PFSK-1 (cell line): ENCODE data around the gene KRT78.

Experiments used
- FOXP2 ChIP-seq: optimal IDR thresholded peaks from 2 replicates; pipeline ENCODE3; 2011; ENCODE audit warnings: borderline replicate concordance, control low read depth, inconsistent platforms; ENCODE audit not compliant: insufficient read depth; ENCODE audit errors: extremely low read length, extremely low read depth
- POLR2AphosphoS5 ChIP-seq: IDR thresholded peaks from 2 replicates; pipeline ENCODE4 v1.6.1; 2012; ENCODE audit warnings: low read depth, mild to moderate bottlenecking, control low read depth, low read length, moderate library complexity
- SIN3A ChIP-seq: IDR thresholded peaks from 2 replicates; pipeline ENCODE4 v1.6.1; 2012; ENCODE audit warnings: mild to moderate bottlenecking, low read length, moderate library complexity, borderline replicate concordance; ENCODE audit not compliant: insufficient read depth
- TAF1 ChIP-seq: IDR thresholded peaks from 2 replicates; pipeline ENCODE4 v1.6.1; 2012; ENCODE audit warnings: low read length, control low read depth, borderline replicate concordance; ENCODE audit not compliant: insufficient read depth
- TF ChIP-seq, protein P1 (sequence below), 2 experiments: IDR thresholded peaks; 2 replicates each; pipeline versions ENCODE4 v1.6.1 to v1.8.0; 2011 to 2012; ENCODE audit warnings: low read depth in 2 of 2, low read length in 2 of 2, control low read depth in 1 of 2, inconsistent platforms in 1 of 2, mild to moderate bottlenecking in 1 of 2, moderate library complexity in 1 of 2; ENCODE audit not compliant: insufficient read depth in 1 of 2

Gene KRT78

GRCh38 chr12:52878507-52879393 is 30.0 kb upstream of the KRT78 start:
- TF ChIP-seq TAF1 (no peak), POLR2AphosphoS5 (no peak), FOXP2 (no peak), SIN3A (no peak)
- TF ChIP-seq, protein P1, sequence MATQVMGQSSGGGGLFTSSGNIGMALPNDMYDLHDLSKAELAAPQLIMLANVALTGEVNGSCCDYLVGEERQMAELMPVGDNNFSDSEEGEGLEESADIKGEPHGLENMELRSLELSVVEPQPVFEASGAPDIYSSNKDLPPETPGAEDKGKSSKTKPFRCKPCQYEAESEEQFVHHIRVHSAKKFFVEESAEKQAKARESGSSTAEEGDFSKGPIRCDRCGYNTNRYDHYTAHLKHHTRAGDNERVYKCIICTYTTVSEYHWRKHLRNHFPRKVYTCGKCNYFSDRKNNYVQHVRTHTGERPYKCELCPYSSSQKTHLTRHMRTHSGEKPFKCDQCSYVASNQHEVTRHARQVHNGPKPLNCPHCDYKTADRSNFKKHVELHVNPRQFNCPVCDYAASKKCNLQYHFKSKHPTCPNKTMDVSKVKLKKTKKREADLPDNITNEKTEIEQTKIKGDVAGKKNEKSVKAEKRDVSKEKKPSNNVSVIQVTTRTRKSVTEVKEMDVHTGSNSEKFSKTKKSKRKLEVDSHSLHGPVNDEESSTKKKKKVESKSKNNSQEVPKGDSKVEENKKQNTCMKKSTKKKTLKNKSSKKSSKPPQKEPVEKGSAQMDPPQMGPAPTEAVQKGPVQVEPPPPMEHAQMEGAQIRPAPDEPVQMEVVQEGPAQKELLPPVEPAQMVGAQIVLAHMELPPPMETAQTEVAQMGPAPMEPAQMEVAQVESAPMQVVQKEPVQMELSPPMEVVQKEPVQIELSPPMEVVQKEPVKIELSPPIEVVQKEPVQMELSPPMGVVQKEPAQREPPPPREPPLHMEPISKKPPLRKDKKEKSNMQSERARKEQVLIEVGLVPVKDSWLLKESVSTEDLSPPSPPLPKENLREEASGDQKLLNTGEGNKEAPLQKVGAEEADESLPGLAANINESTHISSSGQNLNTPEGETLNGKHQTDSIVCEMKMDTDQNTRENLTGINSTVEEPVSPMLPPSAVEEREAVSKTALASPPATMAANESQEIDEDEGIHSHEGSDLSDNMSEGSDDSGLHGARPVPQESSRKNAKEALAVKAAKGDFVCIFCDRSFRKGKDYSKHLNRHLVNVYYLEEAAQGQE (IDR thresholded peaks at IDR 0.05; ENCODE audit: insufficient read depth in 1 of 2, low read depth in 2 of 2, low read length in 2 of 2): no peak

DNA sequence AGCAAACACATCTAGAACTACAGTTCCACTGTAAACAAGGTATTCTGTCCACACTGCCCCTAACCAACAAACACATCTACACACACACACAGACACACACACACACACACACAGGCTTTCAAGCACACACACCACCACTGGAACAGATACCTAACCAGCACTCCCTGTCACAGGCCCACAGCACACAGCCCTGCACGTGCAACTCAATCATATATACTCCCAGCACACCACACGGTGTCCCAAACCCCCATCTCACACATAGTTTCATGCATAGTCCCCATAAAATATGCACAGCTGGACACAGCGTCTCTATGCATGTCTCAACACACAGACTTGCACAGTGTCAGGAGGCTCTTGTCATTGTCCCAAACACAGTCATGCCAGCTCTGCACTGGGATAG is 28.4 kb upstream of the KRT78 start:
- no peak for TF ChIP-seq FOXP2
- TF ChIP-seq, protein P1 (IDR thresholded peaks at IDR 0.05; ENCODE audit: insufficient read depth in 1 of 2, low read depth in 2 of 2, low read length in 2 of 2): no peak
- TF ChIP-seq SIN3A: no peak
- TF ChIP-seq POLR2AphosphoS5: no peak
- TF ChIP-seq TAF1: no peak

DNA sequence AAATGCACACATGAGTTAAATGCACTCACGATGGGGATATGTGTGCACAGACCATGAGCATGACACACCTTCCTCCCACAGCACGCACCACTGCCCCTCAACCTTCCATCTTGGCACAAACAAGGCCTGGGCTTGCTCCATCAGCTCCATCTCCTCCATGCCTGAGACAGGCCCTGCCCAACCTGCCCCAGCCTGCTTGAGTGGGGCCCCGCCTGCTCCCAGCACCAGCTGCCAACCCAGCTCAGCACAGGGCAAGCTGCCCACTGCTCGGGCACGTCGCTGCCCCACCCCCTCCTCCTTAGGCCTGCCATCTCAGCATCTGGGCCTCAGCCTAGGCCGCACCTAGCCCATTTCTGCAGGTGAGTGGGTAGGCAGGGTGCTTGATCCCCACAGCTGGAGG is 27.6 kb upstream of the KRT78 start:
- no peak for TF ChIP-seq SIN3A
- no peak for TF ChIP-seq TAF1
- TF ChIP-seq, protein P1 (IDR thresholded peaks at IDR 0.05; ENCODE audit: insufficient read depth in 1 of 2, low read depth in 2 of 2, low read length in 2 of 2): no peak
- no peak for TF ChIP-seq FOXP2
- no peak for TF ChIP-seq POLR2AphosphoS5

DNA sequence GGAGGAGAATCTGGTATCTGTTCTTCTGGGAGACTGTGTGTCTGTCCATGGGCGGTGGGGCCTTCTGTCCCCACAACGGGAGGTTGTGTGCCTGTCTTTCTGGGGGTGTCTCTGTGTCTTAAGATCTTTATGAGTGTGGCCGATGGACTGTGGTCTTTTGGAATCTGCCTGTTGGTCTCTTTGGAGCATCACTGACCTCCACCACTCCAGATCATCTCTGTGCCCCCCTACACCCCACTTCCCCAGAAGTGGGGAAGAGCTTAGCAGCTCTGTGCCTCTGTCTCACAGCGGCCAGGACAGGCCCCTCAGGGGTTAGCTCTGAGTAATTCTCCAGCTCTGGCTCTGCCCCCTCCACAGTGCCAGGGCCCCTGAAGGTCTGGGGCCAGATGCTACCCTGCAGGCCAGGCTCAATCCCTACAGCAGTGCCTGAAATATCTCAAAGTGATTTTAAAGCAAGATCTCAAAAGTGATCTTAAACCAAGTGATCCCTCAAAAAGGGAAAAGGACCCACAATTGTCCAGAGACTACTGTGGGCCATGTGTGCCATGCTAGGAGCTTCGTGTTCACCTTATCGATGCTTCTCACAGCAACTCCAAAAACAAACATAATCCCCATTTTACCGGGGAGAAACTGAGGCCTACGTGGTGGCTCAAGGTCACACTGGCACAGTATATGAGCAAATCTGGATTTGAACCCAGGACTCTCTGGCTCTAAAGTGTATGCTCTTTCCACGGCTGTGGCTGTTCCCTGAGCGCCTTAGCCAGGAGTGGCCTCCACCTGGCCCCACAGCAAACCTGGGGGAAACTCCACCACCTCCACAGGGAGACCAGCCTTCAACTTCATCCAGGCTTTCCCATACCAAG is 26.0 kb upstream of the KRT78 start:
- TF ChIP-seq FOXP2 (no peak), SIN3A (no peak), TAF1 (no peak), POLR2AphosphoS5 (no peak)
- TF ChIP-seq, protein P1 (IDR thresholded peaks at IDR 0.05; ENCODE audit: insufficient read depth in 1 of 2, low read depth in 2 of 2, low read length in 2 of 2): no peak
